Calu3 (cell line): ENCODE data around the gene ZNF92. TPM values are rescaled to one million over a fixed set of nuclear protein-coding genes. Genes with fewer than 3 reads are reported as not detected.
"Not testable (repeated sequence)": the region's sequence is repeated elsewhere in the genome, so short reads cannot be mapped to it uniquely, and the experiment has no call there.

Experiments used
- BruUV-seq: library from RNA; stranded (reverse); fragments of 400-500 nt; replicated peaks from 2 replicates; lab custom pipeline; 2021; lab: Mats Ljungman, UMichigan
- CTCF ChIA-PET: fragments of 300-600 bp; sonication (Branson Sonifier 250); formaldehyde crosslinking; loops from one replicate; lab custom pipeline; 2022; ENCODE audit warnings: antibody characterized with exemption; lab: Charles Lee
- DNase-seq: peaks from one replicate; pipeline ENCODE4 v3.0.0; 2022
- H3K27ac Mint-ChIP-seq: one replicate; pipeline ENCODE4 v1.8.0; 2022; ENCODE audit warnings: mixed read lengths; ENCODE audit not compliant: unreplicated experiment
- H3K27me3 Mint-ChIP-seq: one replicate; pipeline ENCODE4 v1.8.0; 2022; ENCODE audit warnings: mixed read lengths; ENCODE audit not compliant: unreplicated experiment
- H3K36me3 Mint-ChIP-seq: one replicate; pipeline ENCODE4 v1.8.0; 2022; ENCODE audit warnings: mild to moderate bottlenecking, moderate library complexity, mixed read lengths; ENCODE audit not compliant: insufficient read depth, unreplicated experiment
- H3K4me1 Mint-ChIP-seq: one replicate; pipeline ENCODE4 v1.8.0; 2022; ENCODE audit warnings: mild to moderate bottlenecking, low read depth, mixed read lengths; ENCODE audit not compliant: unreplicated experiment
- H3K4me3 Mint-ChIP-seq: one replicate; pipeline ENCODE4 v1.8.0; 2022; ENCODE audit warnings: mild to moderate bottlenecking, low read depth, moderate library complexity, mixed read lengths; ENCODE audit not compliant: unreplicated experiment
- H3K9me3 Mint-ChIP-seq: one replicate; pipeline ENCODE4 v1.8.0; 2022; ENCODE audit warnings: low read depth, mixed read lengths; ENCODE audit not compliant: unreplicated experiment
- intact Hi-C: fragments of 100-400 bp; cut with micrococcal nuclease; formaldehyde crosslinking; loops from one replicate; pipeline ENCODE4 v1.10.0; 2022; ENCODE audit not compliant: unreplicated experiment
- total RNA-seq: library from RNA; stranded (reverse); gene quantifications from 2 replicates; pipeline ENCODE4 v1.2.3, GENCODE V29; 2022
- TF ChIP-seq, protein P1 (sequence below): fragments of 200-600 bp; IDR thresholded peaks from one replicate; pipeline ENCODE4 v1.8.0; 2022; ENCODE audit warnings: antibody characterized with exemption; ENCODE audit not compliant: unreplicated experiment

Gene ZNF92
- total RNA-seq, 1 experiment from 2014 or later: 8.0 TPM

DNA sequence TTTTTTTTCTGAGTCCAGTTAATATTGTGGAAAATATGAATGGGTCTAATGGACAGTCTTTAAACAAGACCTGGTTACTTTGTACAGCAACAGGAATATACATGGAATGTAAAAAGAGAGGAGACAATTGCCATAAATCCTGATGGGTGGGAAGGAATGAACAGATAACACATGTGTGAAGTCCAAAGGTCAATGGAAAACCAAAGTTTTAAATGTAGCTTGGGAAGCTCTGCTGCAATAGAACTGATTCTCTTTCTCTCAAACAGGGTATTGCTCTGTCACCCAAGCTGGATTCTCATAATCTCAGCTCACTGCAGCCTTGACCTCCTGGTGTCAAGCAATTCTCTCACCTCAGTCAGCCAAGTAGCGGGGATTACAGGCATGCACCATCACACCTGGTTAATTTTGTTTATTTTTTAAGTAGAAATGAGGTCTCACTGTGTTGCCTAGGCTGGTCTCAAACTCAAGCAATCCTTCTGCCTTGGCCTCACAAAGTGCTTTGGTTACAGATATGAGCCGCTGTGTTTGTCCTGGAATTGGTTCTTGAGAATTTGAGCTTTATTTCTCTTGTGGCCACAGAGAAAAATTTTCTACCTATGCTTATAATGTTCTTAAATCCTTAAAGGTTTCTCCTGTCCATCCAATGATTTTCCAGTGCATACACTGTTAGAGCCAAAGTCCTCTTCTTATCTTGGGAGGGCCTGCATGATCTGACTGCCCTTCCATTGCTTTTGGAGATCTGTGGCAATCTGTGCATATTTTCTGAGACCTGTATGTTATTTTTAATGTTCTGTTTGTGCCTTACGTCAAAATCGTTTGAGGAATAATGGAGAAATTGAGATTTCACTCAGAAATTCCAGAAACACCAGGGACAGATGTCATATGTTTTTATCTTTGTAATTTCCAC lies 30.7 kb upstream of the ZNF92 start:
- intact Hi-C loops: no loop called here
- no TSS peak for BruUV-seq
- TF ChIP-seq, protein P1, sequence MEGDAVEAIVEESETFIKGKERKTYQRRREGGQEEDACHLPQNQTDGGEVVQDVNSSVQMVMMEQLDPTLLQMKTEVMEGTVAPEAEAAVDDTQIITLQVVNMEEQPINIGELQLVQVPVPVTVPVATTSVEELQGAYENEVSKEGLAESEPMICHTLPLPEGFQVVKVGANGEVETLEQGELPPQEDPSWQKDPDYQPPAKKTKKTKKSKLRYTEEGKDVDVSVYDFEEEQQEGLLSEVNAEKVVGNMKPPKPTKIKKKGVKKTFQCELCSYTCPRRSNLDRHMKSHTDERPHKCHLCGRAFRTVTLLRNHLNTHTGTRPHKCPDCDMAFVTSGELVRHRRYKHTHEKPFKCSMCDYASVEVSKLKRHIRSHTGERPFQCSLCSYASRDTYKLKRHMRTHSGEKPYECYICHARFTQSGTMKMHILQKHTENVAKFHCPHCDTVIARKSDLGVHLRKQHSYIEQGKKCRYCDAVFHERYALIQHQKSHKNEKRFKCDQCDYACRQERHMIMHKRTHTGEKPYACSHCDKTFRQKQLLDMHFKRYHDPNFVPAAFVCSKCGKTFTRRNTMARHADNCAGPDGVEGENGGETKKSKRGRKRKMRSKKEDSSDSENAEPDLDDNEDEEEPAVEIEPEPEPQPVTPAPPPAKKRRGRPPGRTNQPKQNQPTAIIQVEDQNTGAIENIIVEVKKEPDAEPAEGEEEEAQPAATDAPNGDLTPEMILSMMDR: no peak
- DNase-seq: no peak
- Mint-ChIP-seq H3K36me3 (no peaks in the 10 kb centered on the region), H3K4me1 (no peaks in the 10 kb centered on the region), H3K9me3 (no peaks in the 10 kb centered on the region), H3K27ac (no peak overlapping the region), H3K4me3 (no peak overlapping the region), H3K27me3 (no peaks in the 10 kb centered on the region)
- CTCF ChIA-PET: no interaction called here

DNA sequence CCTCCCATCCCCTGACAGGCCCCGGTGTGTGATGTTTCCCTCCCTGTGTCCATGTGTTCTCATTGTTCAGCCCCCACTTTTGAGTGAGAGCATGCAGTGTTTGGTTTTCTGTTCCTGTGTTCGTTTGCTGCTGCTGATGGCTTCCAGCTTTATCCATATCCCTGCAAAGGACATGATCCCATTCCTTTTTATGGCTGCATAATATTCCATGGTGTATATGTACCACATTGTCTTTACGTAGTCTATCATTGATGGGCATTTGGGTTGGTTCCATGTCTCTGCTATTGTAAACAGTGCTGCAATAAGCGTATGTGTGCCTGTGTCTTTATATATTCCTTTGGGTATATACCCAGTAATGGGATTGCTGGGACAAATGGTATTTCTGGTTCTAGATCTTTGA lies 29.1 kb upstream of the ZNF92 start:
- H3K4me1 Mint-ChIP-seq, intact Hi-C loops, CTCF ChIA-PET, DNase-seq, H3K9me3 Mint-ChIP-seq, H3K27ac Mint-ChIP-seq, BruUV-seq, H3K36me3 Mint-ChIP-seq, H3K4me3 Mint-ChIP-seq, H3K27me3 Mint-ChIP-seq: not testable (repeated sequence)

- CTCF ChIA-PET: no interaction called here
- no TSS peak for BruUV-seq
- TF ChIP-seq, protein P1: no peak
- H3K4me1 Mint-ChIP-seq: no peaks in the 10 kb centered on the region
- no peaks in the 10 kb centered on the region for H3K9me3 Mint-ChIP-seq
- H3K27me3 Mint-ChIP-seq: no peaks in the 10 kb centered on the region
- DNase-seq: no peak
- H3K27ac Mint-ChIP-seq: no peak overlapping the region
- H3K4me3 Mint-ChIP-seq: no peak overlapping the region
- intact Hi-C loops: no loop called here
- no peaks in the 10 kb centered on the region for H3K36me3 Mint-ChIP-seq
These were observed 19.4 kb upstream of the ZNF92 start for GRCh38 chr7:65354263-65354662.

GRCh38 chr7:65369843-65370242 lies 3.8 kb upstream of the ZNF92 start:
- DNase-seq: no peak
- no peak overlapping the region for H3K4me3 Mint-ChIP-seq

More at GRCh38 chr7:65369843-65370242, 3.8 kb upstream of the ZNF92 start:
- peaks cover 14% of the 10 kb centered on the region for H3K36me3 Mint-ChIP-seq
- no peaks in the 10 kb centered on the region for H3K9me3 Mint-ChIP-seq
- H3K4me1 Mint-ChIP-seq: no peaks in the 10 kb centered on the region
- CTCF ChIA-PET: no interaction called here
- H3K27me3 Mint-ChIP-seq: no peaks in the 10 kb centered on the region
- intact Hi-C loops: no loop called here
- TF ChIP-seq, protein P1: no peak
- BruUV-seq: no TSS peak
- no peak overlapping the region for H3K27ac Mint-ChIP-seq
